ENCODE results near the gene ANG.
"Not testable (repeated sequence)": the region's sequence is repeated elsewhere in the genome, so short reads cannot be mapped to it uniquely, and the experiment has no call there.

The ANG gene

DNA sequence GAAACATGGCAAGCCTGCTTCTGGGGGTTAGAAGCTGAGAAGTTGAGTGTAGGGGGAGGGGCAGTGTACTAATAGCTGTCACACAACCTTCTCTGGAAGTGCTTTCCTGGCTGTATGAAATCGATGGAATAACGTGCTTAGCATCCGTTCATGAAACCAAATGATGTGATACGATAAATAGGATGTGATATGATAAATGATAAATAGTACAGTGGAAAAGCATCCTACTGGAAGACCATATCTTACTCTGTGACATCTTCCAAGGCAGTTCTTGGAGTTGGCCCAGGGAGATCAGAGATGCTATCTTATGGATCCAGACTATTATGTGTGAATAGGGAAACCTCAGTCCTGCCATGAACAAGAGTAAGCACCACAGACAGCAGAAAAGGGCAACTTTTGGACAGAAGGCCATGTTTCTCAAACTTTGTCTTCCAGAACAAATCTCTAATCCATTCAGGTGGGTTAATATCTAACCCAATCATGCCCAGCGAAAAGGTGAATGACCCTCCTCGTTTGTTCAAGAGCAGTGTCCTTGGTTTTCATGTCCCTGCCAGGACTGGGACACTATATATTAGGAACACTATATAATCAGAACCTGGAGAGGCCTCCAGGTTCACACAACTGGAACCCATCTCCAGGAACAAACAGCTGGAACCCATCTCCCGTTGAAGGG is at the start of gene ANG:
TSS of gene ANG (plus strand) at position 598 of the 673 bp plus-strand sequence. CDS start 4,801 bp downstream, outside the sequence.
- no peak for DNase-seq (ENCODE audit: low spot score)

DNA sequence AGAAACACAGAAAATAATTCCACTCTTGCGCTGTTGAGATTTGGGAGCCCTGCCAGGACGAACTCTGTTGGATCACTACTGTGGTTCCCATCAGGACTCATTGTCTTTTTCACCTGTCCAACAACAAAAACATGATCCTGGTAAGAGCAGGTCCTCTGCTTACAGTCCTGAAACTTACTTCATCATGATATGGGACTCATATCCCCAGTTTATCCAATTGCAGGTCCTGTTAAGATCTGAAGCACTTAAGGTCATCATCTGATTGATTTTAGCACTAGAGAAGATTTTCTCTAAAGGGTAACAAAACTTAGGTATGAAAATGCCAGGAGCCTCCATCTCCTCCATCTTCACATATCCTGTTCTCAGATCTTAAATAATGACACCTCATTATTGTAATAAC is 47.0 kb upstream of the ANG start, which contains the start of gene OR6S1:
TSS of gene OR6S1 (minus strand) at position 101 of the 400 bp plus-strand sequence. CDS start at position 101, 0 bp downstream.
- no peak for DNase-seq (ENCODE audit: low spot score)

DNA sequence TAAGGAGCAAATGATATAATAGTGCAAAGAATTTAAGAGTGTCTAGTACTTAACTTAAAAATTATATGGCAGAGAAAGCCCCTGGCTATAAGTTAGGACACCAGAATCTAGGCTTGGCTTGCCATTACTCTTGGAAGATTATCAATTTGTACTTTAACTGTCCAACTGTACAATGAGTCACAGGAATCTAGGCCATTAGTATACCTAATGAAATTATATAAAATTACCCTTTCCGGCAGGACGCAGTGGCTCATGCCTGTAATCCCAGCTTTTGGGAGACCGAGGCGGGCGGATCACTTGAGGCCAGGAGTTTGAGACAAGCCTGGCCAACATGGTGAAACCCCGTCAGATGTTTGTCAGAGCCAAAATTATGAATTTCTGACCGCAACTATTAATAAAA is 46.4 kb upstream of the ANG start:
- no peak for DNase-seq (ENCODE audit: low spot score)

DNA sequence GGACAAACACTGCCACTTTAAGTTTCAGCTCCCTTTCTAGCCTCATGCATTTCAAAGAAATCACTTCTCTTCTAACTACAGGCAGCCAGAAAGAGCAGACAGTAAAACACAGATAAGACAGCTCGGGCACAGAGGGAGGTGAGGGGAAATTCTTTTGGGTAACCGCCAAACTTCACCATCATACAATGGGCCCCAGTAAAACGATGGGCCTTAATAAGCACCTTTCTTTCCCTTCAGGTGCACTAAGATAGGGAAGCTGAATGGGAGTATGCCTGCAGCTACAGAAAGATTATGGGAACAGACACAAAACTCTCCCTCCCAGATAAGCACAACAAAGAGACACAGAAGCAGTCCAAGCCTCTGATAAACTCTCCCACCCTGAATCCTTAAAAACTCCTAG is 45.8 kb upstream of the ANG start:
- not testable (repeated sequence) for DNase-seq (ENCODE audit: low spot score)

DNA sequence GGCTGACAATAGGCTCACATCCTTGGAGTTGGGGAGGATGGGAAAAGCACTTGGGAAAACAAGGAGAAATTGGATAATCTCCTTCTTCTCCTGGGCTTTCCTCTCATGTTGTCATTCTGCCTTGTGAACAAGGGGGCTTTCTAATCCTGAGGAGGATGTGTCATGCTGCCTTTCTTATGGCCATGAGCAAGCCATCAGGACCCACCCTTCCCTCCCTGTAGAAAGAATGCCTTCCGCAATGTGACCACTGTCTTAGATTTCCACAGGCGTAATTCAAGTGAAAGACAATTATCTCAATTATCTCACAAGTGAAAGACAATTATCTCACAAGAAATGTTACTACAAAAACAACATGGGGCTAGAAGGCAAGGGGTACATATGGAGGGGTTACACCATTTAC is 44.0 kb upstream of the ANG start:
- DNase-seq (ENCODE audit: low spot score): no peak

DNA sequence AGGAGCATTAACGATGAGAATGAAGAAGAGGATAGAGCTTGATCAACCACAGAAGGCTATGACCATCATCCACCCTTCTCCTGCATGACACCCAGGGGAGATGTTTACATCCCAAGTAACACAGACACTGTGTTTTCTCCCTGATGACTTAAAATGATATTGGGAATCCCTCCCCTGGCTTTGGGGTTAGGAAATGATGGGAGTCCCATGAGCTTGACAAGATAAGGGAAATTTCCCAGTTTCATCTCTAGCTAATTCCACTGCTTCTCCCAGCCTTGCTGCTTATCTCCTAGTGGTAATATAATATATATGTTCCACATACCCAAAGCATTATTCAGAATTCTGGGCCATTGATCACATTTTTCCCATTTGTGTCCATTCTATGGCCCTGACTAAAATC is 43.1 kb upstream of the ANG start:
- DNase-seq (ENCODE audit: low spot score): no peak

DNA sequence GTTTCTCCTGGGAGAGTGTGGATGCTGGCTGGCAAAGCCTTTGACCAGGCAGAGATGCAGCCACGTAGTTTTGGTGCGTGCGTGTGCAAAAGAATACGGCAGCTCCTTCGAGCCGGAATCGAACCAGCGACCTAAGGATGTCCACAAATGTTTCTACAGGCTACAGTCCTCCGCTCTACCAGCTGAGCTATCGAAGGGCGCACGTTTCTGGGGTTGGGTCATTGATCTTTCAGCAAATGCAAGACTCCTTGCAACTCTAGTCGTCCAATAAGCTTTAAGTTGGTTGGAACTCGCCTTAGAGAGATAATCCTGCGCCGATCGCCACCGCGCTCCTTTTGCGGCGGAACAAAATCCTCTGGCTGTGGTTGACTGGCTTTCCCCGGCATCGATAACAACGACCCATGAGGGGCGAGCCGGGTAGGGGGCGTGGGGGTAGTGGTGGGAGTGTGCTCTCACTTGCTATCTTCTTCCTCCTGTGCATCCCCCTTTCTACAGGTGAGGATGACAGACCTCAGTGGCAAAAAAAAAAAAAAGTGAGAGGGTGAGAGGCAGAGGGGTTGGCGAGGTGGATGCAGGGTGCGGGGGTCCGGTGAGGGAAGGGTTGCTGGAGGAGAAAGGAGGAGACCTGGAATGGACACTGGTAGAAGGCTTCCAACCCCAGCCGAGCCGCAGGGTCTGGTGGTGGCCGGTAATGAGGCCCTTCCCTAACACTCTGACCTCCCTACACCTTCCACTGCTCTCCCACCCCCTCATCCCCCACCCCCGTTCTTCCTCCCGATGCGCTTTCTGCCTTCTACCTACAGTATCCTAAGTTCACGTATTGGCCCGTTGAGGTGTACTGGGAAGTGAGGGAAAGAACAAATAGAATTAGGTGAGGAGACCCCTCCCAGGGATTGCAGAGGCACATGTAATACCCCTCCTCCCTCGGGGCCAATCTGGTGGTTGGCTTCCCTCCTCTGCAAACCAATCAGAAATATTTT is 35.3 kb upstream of the ANG start:
- DNase-seq (ENCODE audit: low spot score): peak; percentile 47

DNA sequence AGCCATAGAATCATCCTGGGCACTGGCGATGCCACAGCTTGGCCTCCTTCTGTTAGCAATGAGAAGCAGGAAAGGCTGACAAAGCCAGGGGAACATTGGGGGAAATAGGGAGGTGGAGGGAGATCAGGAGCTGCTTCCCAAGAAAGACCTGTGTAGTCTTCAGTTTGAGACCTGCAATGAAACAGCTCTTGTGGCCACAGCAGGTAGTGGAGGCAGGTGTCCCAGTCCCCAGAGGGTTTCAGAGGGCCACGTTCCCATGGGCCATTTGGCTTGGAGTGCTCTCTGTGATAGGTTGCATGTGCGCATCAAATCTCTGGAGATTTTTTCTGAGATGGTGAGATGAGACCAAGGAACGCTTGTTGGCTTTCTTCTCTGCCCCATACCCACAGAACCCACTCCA is 32.7 kb upstream of the ANG start:
- no peak for DNase-seq (ENCODE audit: low spot score)

DNA sequence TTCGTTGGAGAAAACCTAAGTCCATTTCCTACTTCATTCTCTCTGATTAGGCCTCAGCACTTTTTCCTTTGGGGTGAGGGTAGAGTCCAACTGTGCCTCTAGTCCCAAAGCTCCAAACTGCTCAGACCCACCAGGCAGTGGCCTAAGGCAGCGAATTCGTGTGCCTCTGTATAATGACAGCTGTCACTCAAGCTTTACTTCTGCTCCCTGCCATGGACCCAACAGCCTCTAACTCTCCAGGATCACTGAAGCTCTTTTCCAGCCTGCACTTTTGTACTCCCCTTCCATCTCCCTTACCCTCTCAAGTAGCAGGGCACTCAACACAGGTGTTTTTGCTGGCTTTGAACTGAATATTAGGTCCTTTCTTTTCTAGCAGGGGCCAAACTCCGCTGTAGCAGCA is 32.3 kb upstream of the ANG start:
- no peak for DNase-seq (ENCODE audit: low spot score)

DNA sequence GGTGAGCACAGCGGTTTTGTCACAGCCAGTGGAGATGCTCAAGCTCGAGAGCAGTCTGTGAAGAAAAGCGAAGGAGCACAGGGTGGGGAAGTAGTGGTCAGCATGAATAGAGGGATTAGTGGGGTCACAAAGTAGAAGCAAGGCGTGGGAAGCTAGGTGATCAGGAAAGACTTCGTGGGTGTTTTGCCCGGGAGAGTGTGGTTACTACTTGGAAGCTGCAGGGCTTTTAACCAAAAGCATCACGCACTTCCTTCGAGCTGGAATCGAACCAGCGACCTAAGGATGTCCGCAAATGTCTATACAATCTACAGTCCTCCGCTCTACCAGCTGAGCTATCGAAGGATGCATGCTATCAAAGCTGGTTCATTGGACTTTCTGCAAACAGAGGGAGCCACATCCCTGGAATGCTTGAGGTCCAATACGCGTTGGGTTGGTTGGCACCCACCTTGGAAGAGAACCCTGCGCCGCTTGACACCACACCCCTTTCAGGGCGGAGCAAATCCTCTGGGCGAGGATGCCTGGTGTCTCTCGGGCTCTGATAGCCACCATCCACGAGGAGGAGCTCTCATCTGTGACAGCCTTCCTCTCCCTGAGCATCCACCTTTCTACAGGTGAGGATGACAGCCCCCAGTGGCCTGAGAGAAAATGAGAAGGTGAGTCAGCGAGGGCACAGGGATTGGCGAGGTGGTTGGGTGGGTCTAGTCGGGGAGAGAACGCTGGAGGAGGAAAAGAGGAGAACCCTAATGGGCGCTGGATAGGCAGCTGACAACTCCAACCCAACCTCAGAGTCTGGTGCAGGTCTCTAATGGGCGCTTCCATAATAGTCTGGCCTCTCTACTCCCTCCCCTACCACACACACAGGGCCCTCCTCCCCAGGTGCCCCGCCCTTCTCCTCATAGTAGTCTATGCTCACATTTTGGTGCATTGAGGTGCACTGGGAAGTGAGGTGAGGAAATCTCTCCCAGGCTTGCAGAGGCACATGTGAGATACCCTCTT is 31.1 kb upstream of the ANG start:
- DNase-seq (ENCODE audit: low spot score): peak; percentile 24

DNA sequence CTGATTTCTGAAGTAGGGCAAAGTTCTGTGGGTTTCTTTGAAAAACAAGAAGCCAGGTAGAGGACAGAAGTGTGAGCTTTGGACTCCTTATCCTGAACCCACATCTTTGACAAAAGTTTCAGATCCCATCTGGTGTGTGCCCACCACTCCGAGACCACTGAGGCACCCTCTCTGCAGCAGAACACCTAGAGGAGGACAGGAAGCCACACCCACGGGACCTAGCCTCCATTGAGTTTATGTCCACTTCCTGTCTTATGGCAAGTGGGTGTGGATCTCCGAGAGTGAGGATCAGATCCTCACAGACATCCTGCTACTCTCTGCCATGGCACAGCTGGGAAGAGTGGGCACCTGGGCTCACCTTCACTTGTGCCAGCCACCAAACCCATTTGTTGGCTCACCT is 30.3 kb upstream of the ANG start:
- no peak for DNase-seq (ENCODE audit: low spot score)

DNA sequence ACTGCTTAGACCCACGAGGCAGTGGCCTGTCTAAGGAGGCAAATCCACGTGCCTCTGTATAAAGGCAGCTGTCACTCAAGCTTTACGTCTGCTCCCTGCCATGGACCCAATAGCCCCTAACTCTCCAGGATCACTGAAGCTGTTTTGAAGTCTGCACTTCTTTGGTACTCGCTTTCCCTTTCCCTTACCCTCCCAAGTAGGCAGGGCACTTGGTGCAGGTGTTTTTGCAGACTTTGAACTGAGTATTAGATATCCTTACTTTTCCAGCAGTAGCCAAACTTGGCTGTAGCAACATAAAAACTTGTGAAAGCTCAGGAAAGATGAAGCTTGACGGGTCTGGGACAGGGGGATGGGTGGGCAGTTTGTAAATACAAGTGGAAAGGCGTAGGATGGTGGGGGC is 29.2 kb upstream of the ANG start:
- no peak for DNase-seq (ENCODE audit: low spot score)

DNA sequence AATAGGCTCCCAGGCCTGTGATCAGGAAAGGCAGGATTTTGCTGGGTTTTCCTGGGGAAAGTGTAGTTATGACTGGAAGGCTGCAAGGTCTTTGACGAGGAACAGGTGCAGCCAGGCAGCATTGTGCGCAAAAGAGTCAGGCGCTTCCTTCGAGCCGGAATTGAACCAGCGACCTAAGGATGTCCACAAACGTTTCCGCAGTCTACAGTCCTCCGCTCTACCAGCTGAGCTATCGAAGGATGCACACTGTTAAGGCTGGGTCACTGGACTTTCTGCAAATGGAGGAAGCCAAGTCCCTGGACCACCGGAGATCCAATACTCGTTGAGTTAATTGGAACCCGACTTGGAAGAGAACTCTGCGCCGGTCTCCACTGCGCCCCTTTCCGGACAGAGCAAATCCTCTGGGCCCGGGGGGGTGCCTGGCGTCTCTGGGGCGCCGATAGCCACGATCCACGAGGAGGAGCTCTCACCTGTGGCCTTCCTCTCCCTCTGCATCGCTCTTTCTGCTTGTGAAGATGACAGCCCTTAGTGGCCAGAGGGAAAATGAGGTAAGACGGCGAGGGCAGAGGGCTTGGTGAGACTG is 28.7 kb upstream of the ANG start:
- DNase-seq (ENCODE audit: low spot score): no peak

DNA sequence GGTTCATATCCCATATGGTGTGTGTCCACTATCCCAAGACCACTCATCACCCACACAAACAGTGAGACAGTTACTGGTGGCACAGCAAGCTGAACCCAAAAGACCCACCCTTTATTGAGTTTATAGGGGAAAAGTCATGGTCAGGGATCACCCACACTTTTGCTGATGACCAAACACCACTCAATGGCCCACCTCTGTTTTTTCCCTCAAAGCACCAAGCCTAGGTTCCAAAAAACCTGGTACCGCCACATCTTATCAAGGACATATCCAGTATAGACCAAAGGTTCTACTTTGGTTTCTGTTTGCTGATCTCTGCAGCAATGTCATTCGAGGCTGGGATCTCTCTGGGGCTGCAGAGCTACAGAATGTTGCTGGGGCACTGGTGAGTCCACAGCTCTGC is 27.4 kb upstream of the ANG start:
- no peak for DNase-seq (ENCODE audit: low spot score)

DNA sequence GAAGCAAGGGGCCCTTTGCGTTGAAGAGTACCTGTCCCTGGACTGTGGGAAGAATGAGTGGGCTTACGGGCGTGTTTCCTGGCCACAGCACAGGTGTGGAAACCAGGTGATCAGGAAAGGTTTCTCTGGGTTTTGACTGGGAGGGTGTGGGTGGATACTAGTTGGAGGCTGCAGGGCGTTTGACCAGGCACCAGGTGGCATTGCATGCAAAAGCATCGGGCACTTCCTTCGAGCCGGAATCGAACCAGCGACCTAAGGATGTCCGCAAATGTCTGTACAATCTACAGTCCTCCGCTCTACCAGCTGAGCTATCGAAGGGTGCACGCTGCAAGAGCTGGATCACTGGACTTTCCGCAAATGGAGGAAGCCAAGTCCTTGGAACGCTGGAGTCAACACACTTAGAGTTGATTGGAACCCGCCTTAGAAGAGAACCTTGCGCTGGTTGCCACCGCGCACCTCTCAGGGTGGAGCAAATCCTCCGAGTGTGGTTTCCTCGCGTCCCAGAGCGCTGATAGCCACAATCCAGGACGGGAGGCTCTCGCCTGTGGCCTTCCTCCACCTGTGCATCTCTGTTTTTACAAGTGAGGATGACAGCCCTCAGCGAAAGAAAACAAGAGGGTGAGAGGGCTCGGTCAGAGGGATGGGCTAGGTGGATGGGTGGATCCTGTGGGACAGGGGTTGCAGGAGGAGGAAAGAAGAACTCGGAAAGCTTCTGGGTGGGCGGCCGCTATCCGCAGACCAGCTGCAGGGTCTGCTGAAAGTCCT is 25.4 kb upstream of the ANG start:
- DNase-seq (ENCODE audit: low spot score): peak; percentile 39

DNA sequence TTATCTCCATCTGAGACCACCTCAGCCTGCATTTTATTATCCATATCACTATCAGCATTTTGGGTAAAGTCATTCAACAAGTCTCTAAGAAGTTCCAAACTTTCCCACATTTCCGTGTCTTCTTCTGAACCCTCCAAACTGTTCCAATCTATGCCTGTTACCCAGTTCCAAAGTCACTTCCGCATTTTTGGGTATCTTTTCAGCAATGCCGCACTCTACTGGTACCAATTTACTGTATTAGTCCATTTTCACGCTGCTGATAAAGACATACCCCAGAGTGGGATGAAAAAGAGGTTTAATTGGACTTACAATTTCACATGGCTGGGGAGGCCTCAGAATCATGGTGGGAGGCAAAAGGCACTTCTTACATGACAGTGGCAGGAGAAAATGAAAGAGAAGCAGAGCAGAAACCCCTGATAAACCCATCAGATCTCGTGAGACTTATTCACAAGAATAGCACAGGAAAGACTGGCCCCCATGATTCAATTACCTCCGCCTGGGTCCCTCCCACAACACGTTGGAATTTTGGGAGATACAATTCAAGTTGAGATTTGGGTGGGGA is 22.1 kb upstream of the ANG start:
- DNase-seq (ENCODE audit: low spot score): not testable (repeated sequence)

DNA sequence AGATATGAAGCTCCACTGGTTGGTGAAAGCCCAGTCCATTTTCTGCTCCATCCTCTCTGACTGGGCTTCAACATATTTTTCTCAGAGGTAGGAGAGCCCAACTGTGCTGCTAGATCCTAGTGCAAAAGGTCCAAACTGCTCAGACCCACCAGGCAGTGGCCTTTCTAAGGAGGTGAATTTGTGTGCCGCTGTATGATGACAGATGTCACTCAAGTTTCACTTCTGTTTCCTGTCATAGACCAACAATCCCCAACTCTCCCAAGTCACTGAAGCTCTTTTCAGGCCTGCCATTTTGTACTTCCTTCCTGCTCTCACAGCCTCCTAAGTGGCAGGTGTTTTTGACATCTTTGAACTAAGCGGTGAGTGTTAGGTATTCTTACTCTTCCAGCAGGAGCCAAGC is 20.6 kb upstream of the ANG start:
- no peak for DNase-seq (ENCODE audit: low spot score)

DNA sequence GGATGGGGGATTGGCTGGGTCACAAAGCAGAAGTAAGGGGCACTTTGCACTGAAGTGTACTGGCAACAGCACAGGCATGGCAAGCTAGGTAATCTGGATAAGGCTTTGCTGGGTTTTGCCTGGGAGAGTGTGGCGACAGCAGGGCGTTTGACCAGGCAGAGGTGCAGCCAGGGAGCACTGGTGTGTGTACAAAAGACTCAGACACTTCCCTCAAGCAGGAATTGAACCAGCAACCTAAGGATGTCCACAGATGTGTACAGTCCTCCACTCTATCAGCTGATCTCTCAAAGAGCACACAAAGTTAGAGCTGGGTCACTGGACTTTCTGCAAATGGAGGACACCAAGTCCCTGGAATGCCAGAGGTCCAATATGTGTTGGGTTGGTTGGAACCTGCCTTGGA is 19.6 kb upstream of the ANG start:
- no peak for DNase-seq (ENCODE audit: low spot score)

DNA sequence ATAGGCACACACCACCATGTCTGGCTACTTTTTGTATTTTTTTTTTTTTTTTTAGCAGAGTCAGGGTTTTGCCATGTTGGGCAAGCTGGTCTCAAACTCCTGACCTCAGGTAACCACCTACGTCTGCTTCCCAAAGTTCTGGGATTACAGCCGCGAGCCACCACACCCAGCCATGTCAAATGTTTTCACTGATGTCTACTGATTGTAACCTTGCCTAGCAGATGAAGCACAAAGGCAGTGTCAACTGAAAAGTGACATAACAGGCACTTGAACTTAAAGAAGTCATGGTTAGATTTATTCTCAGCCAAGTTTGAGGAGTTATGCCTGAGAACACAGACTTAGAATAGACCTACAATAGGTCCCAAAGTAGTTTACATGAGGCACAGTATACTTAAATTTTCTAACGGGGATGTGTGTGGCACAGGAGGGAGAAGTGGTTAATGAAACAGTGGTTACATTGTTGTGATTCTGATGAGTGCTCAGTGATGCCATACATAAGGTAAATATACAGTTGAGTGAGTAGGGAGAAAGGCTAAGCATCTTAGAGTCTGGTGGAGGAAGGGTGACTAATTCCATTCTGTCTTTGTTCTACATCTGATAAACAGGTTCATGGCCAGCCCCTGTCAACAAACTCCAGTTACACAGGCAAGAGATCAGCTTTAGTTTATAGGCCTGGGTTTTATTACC is 16.8 kb upstream of the ANG start:
- DNase-seq (ENCODE audit: low spot score): no peak

DNA sequence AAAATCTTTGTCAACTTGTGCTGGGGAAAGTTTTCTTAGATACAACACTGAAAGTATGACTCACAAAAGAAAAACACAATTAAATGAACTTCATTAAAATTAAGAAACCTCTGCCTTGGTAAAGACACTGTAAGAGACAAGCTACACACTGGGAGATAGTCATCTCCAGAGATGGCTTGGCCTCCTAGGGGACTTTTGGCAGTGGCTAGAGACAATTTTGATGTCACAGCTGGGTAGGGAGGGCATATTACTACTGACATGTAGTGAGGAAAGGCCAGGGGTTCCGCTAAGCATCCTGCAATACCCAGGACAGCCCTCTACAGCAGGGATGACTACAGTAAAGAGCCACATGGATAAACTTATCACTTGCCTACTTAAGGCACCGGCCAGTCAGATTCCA is 12.9 kb upstream of the ANG start:
- DNase-seq (ENCODE audit: low spot score): no peak

Data from AG08396 (cell line).